NB4 (cell line): Measurements from ENCODE around the gene UVRAG.

ENCODE experiments used
- DNase-seq: peaks from one replicate; pipeline ENCODE4 v3.0.0; 2010; ENCODE audit warnings: low read depth
- H3K4me3 ChIP-seq: one replicate; pipeline ENCODE4 v1.5.1; 2011; ENCODE audit warnings: mild to moderate bottlenecking, low read depth, low read length, moderate library complexity
- CTCF ChIP-seq: IDR thresholded peaks from one replicate; pipeline ENCODE4 v1.5.1; 2012; ENCODE audit warnings: low read depth, low read length
- MAX ChIP-seq: IDR thresholded peaks from 2 replicates; pipeline ENCODE4 v1.6.1; 2011; ENCODE audit warnings: low read depth, low read length
- MYC ChIP-seq: IDR thresholded peaks from 2 replicates; pipeline ENCODE4 v1.6.1; 2011; ENCODE audit warnings: low read depth, low read length
- POLR2A ChIP-seq: IDR thresholded peaks from 2 replicates; pipeline ENCODE4 v1.6.1; 2011; ENCODE audit warnings: mild to moderate bottlenecking; ENCODE audit not compliant: insufficient read length; ENCODE audit errors: extremely low read depth

UVRAG gene

GRCh38 chr11:75800728-75801361 is 14.2 kb upstream of the UVRAG start:
- no peak overlapping the region for H3K4me3 ChIP-seq
- TF ChIP-seq POLR2A (no peak), MYC (no peak), CTCF (no peak), MAX (no peak)
- DNase-seq: no peak

- TF ChIP-seq CTCF (no peak), MAX (no peak), MYC (no peak), POLR2A (no peak)
- no peak overlapping the region for H3K4me3 ChIP-seq
- DNase-seq: no peak
Observed at GRCh38 chr11:75801362-75802020, 13.5 kb upstream of the UVRAG start.

GRCh38 chr11:75802021-75802912 is 12.7 kb upstream of the UVRAG start:
- TF ChIP-seq MAX (no peak), CTCF (no peak), MYC (no peak), POLR2A (no peak)
- H3K4me3 ChIP-seq: no peak overlapping the region
- DNase-seq: no peak

- DNase-seq: peak; percentile 80
- H3K4me3 ChIP-seq: no peak overlapping the region
- TF ChIP-seq MAX (peak; percentile 36; the same call in 1 of the 2 replicates), MYC (peak; percentile 59; the same call in 1 of the 2 replicates), CTCF (peak; percentile 98), POLR2A (no peak)
Observed at GRCh38 chr11:75802913-75803820, 11.8 kb upstream of the UVRAG start.

GRCh38 chr11:75809111-75809510 is 5.9 kb upstream of the UVRAG start:
- TF ChIP-seq POLR2A: no peak
- no peak for TF ChIP-seq CTCF
- no peak for TF ChIP-seq MAX
- TF ChIP-seq MYC: no peak
- H3K4me3 ChIP-seq: no peak overlapping the region
- DNase-seq: no peak
